HUES6 (cell line): ENCODE results near the gene ARHGAP22.
A peak's percentile ranks its signal among the peaks of the same experiment; 100 is the strongest.

Experiments
- H3K27ac ChIP-seq: 2 replicates; pipeline ENCODE4 v1.7.0; 2013; ENCODE audit warnings: low read depth, mild to moderate bottlenecking, low read length, inconsistent platforms
- H3K27me3 ChIP-seq: 2 replicates; pipeline ENCODE4 v1.6.1; 2013; ENCODE audit warnings: low read length; ENCODE audit not compliant: control insufficient read depth, insufficient read depth
- H3K36me3 ChIP-seq: 2 replicates; pipeline ENCODE4 v1.6.1; 2013; ENCODE audit warnings: low read length; ENCODE audit not compliant: control insufficient read depth, insufficient read depth
- H3K4me1 ChIP-seq: 2 replicates; pipeline ENCODE4 v1.6.1; 2013; ENCODE audit warnings: low read length; ENCODE audit not compliant: control insufficient read depth, insufficient read depth
- H3K4me3 ChIP-seq: 2 replicates; pipeline ENCODE4 v1.5.1; 2013; ENCODE audit warnings: low read depth, low read length
- H3K9ac ChIP-seq: one replicate; pipeline ENCODE4 v1.6.1; 2013; ENCODE audit warnings: mild to moderate bottlenecking, low read length
- H3K9me3 ChIP-seq: 2 replicates; pipeline ENCODE4 v1.6.1; 2013; ENCODE audit warnings: low read depth, low read length; ENCODE audit not compliant: control insufficient read depth, insufficient read depth

Gene ARHGAP22

GRCh38 chr10:48605786-48606529, 1.1 kb upstream of the ARHGAP22 start:
- H3K9me3 ChIP-seq: no peaks in the 10 kb centered on the region
- H3K27ac ChIP-seq: no peak overlapping the region
- no peak overlapping the region for H3K4me3 ChIP-seq
- H3K27me3 ChIP-seq: peaks cover 25% of the 10 kb centered on the region
- no peak overlapping the region for H3K9ac ChIP-seq
- peaks cover 23% of the 10 kb centered on the region for H3K4me1 ChIP-seq
- no peaks in the 10 kb centered on the region for H3K36me3 ChIP-seq

GRCh38 chr10:48604039-48604990, 558 bp downstream of the ARHGAP22 start:
- Histone ChIP-seq H3K9ac (no peak overlapping the region), H3K4me1 (peaks cover 23% of the 10 kb centered on the region), H3K27me3 (peaks cover 25% of the 10 kb centered on the region), H3K27ac (no peak overlapping the region), H3K36me3 (no peaks in the 10 kb centered on the region), H3K4me3 (peak overlapping the region; percentile 46), H3K9me3 (no peaks in the 10 kb centered on the region)

- H3K4me1 ChIP-seq: peaks cover 23% of the 10 kb centered on the region
- no peak overlapping the region for H3K27ac ChIP-seq
- H3K27me3 ChIP-seq: peaks cover 25% of the 10 kb centered on the region
- 0 out of 2 replicates have a peak overlapping the region, but pooled peaks have one; percentile 10 for H3K4me3 ChIP-seq
- no peaks in the 10 kb centered on the region for H3K9me3 ChIP-seq
- no peaks in the 10 kb centered on the region for H3K36me3 ChIP-seq
- no peak overlapping the region for H3K9ac ChIP-seq
Measured at GRCh38 chr10:48603421-48604038, 1.3 kb downstream of the ARHGAP22 start.

- Histone ChIP-seq H3K27me3 (peaks cover 25% of the 10 kb centered on the region), H3K27ac (no peak overlapping the region), H3K36me3 (no peaks in the 10 kb centered on the region), H3K9ac (no peak overlapping the region), H3K4me1 (peaks cover 19% of the 10 kb centered on the region), H3K9me3 (no peaks in the 10 kb centered on the region), H3K4me3 (no peak overlapping the region)
Measured at GRCh38 chr10:48602401-48603135, 2.3 kb downstream of the ARHGAP22 start.

GRCh38 chr10:48601789-48602188, 3.1 kb downstream of the ARHGAP22 start:
- no peaks in the 10 kb centered on the region for H3K36me3 ChIP-seq
- peaks cover 18% of the 10 kb centered on the region for H3K4me1 ChIP-seq

GRCh38 chr10:48600645-48601505, 4.0 kb downstream of the ARHGAP22 start:
- Histone ChIP-seq H3K4me3 (no peak overlapping the region), H3K4me1 (peaks cover 18% of the 10 kb centered on the region), H3K27ac (no peak overlapping the region), H3K36me3 (no peaks in the 10 kb centered on the region), H3K9me3 (no peaks in the 10 kb centered on the region), H3K27me3 (peaks cover 20% of the 10 kb centered on the region), H3K9ac (no peak overlapping the region)

More at GRCh38 chr10:48601789-48602188, 3.1 kb downstream of the ARHGAP22 start:
- Histone ChIP-seq H3K9me3 (no peaks in the 10 kb centered on the region), H3K27me3 (peaks cover 25% of the 10 kb centered on the region), H3K9ac (no peak overlapping the region), H3K4me3 (no peak overlapping the region), H3K27ac (no peak overlapping the region)

- Histone ChIP-seq H3K27ac (no peak overlapping the region), H3K9me3 (no peaks in the 10 kb centered on the region), H3K36me3 (no peaks in the 10 kb centered on the region), H3K9ac (no peak overlapping the region), H3K4me3 (no peak overlapping the region), H3K27me3 (peaks cover 11% of the 10 kb centered on the region), H3K4me1 (peaks cover 22% of the 10 kb centered on the region)
Measured at GRCh38 chr10:48599830-48600134, 5.1 kb downstream of the ARHGAP22 start.

GRCh38 chr10:48598936-48599829, 5.7 kb downstream of the ARHGAP22 start:
- Histone ChIP-seq H3K4me1 (peaks cover 22% of the 10 kb centered on the region), H3K27ac (no peak overlapping the region), H3K4me3 (no peak overlapping the region), H3K9ac (no peak overlapping the region), H3K27me3 (peaks cover 5% of the 10 kb centered on the region), H3K36me3 (no peaks in the 10 kb centered on the region), H3K9me3 (no peaks in the 10 kb centered on the region)

GRCh38 chr10:48598243-48598935, 6.5 kb downstream of the ARHGAP22 start:
- no peak overlapping the region for H3K4me3 ChIP-seq
- peaks cover 16% of the 10 kb centered on the region for H3K4me1 ChIP-seq
- H3K9me3 ChIP-seq: no peaks in the 10 kb centered on the region
- H3K9ac ChIP-seq: no peak overlapping the region
- no peaks in the 10 kb centered on the region for H3K36me3 ChIP-seq
- no peaks in the 10 kb centered on the region; the same call in 1 of the 2 replicates for H3K27me3 ChIP-seq
- H3K27ac ChIP-seq: no peak overlapping the region
